ENCODE results near the gene FAM187B.

The FAM187B gene

DNA sequence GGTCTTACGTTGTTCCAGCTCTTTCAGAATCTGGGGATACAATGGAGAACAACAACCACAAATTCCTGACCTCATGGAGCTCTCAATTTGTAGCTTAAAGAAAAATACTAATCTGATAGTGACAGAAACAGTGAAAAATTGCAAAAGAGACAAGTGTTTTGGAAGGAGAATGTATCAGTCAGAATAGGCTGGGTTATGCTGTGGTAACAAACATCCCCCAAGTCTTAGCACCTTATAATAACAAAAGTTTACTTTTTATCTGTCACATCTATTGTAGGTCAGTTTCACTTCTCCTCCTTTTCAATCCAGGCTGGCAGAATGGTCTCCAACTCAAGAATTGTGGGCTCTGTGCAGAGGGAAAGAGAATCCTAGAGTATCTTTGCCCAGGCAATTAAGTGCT is 9.5 kb downstream of the FAM187B start:
- no peaks in the 10 kb centered on the region for H3K79me2 ChIP-seq (ENCODE audit: insufficient read depth, low read depth)
- peaks cover 38% of the 10 kb centered on the region for H3K4me1 ChIP-seq (ENCODE audit: low read depth, poor library complexity, severe bottlenecking)
- H3K36me3 ChIP-seq (ENCODE audit: insufficient read depth) = no peaks in the 10 kb centered on the region
- H3K4me2 ChIP-seq = no peak overlapping the region
- no peaks in the 10 kb centered on the region for H3K27me3 ChIP-seq (ENCODE audit: insufficient read depth, low read depth)
- H3K4me3 ChIP-seq (IDR thresholded peaks at IDR 0.05; ENCODE audit: insufficient read depth, low read depth, low read length) = no peak overlapping the region
- no peak overlapping the region for H2AFZ ChIP-seq (ENCODE audit: low read depth)
- TF ChIP-seq, protein P1, sequence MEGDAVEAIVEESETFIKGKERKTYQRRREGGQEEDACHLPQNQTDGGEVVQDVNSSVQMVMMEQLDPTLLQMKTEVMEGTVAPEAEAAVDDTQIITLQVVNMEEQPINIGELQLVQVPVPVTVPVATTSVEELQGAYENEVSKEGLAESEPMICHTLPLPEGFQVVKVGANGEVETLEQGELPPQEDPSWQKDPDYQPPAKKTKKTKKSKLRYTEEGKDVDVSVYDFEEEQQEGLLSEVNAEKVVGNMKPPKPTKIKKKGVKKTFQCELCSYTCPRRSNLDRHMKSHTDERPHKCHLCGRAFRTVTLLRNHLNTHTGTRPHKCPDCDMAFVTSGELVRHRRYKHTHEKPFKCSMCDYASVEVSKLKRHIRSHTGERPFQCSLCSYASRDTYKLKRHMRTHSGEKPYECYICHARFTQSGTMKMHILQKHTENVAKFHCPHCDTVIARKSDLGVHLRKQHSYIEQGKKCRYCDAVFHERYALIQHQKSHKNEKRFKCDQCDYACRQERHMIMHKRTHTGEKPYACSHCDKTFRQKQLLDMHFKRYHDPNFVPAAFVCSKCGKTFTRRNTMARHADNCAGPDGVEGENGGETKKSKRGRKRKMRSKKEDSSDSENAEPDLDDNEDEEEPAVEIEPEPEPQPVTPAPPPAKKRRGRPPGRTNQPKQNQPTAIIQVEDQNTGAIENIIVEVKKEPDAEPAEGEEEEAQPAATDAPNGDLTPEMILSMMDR (conservative IDR thresholded peaks at IDR 0.05; ENCODE audit: low read depth, low read length) = no peak
- no peak overlapping the region for H3K27ac ChIP-seq
- no peaks in the 10 kb centered on the region for H4K20me1 ChIP-seq (ENCODE audit: insufficient read depth)
- no peak overlapping the region for H3K9ac ChIP-seq

DNA sequence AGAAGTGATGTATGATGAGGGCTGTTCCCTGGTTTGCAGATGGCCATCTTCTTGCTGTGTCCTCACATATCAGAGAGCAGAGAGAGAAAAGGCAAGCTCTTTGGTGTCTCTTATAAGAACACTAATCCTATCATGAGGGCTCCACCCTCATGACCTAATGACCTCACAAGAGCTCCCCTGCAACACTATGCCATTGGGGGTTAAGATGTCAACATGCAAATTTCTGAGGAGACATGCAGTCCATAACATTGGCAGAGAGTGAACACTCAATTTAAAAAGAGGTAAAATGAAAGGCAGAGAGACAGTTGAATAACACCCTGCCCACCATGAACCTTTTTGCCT is 10.9 kb downstream of the FAM187B start:
- no peaks in the 10 kb centered on the region for H3K36me3 ChIP-seq (ENCODE audit: insufficient read depth)
- H3K79me2 ChIP-seq (ENCODE audit: insufficient read depth, low read depth) = no peaks in the 10 kb centered on the region
- H4K20me1 ChIP-seq (ENCODE audit: insufficient read depth) = no peaks in the 10 kb centered on the region
- no peak overlapping the region for H2AFZ ChIP-seq (ENCODE audit: low read depth)
- H3K9ac ChIP-seq = no peak overlapping the region
- peak overlapping the region; percentile 36; the same call in 1 of the 2 replicates for H3K4me2 ChIP-seq
- H3K27me3 ChIP-seq (ENCODE audit: insufficient read depth, low read depth) = no peaks in the 10 kb centered on the region
- no peak overlapping the region for H3K4me3 ChIP-seq (IDR thresholded peaks at IDR 0.05; ENCODE audit: insufficient read depth, low read depth, low read length)
- peaks cover 51% of the 10 kb centered on the region for H3K4me1 ChIP-seq (ENCODE audit: low read depth, poor library complexity, severe bottlenecking)
- TF ChIP-seq, protein P1 (conservative IDR thresholded peaks at IDR 0.05; ENCODE audit: low read depth, low read length) = no peak
- H3K27ac ChIP-seq = no peak overlapping the region; the same call in 1 of the 2 replicates

DNA sequence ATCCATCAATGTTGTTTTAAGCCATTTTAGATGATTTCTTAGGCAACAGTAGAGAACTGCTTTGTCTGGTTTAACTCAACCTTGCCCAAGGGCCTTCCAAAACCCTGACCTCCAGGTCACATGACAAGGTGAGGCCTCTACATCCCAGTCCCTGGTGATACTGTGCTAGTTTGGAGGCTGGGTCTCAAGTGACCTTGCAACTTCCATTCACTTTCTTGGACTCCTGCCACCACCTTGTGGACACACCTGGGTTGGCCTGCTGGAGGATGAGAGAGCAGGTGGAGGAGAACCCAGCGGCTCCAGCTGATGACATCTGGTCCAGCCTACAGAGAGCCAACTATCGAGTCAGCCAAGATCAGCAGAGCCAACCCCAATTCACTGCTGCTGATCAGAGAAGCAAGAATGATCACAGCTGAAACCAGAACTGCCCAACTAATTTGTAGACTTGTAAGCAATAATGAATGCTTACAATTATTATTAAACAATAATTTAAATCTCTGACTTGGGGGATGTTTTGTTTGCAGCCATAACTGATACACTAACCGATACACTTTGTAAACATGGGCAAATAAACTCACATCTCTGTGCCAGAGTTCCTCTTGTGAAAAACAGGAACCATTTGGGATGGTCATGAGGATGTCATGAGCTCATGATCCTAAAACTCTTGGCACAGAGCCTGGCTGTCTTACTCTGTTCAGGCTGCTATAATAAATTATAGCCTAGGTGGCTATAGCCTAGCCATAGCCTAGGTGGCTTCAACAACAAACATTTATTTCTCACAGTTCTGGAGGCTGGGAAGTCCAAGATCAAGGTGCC is 11.5 kb downstream of the FAM187B start:
- H3K79me2 ChIP-seq (ENCODE audit: insufficient read depth, low read depth) = no peaks in the 10 kb centered on the region
- no peaks in the 10 kb centered on the region for H3K36me3 ChIP-seq (ENCODE audit: insufficient read depth)
- 0 out of 2 replicates have a peak overlapping the region, but pooled peaks have one; percentile 4 for H2AFZ ChIP-seq (ENCODE audit: low read depth)
- no peaks in the 10 kb centered on the region for H4K20me1 ChIP-seq (ENCODE audit: insufficient read depth)
- H3K4me3 ChIP-seq (IDR thresholded peaks at IDR 0.05; ENCODE audit: insufficient read depth, low read depth, low read length) = no peak overlapping the region
- peaks cover 56% of the 10 kb centered on the region for H3K4me1 ChIP-seq (ENCODE audit: low read depth, poor library complexity, severe bottlenecking)
- H3K27ac ChIP-seq = peak overlapping the region; percentile 12; the same call in 1 of the 2 replicates
- H3K9ac ChIP-seq = no peak overlapping the region
- no peaks in the 10 kb centered on the region for H3K27me3 ChIP-seq (ENCODE audit: insufficient read depth, low read depth)
- H3K4me2 ChIP-seq = peak overlapping the region; percentile 36; the same call in 1 of the 2 replicates
- TF ChIP-seq, protein P1 (conservative IDR thresholded peaks at IDR 0.05; ENCODE audit: low read depth, low read length) = 0 out of 2 replicates have a peak, but pooled peaks have one; percentile 32

DNA sequence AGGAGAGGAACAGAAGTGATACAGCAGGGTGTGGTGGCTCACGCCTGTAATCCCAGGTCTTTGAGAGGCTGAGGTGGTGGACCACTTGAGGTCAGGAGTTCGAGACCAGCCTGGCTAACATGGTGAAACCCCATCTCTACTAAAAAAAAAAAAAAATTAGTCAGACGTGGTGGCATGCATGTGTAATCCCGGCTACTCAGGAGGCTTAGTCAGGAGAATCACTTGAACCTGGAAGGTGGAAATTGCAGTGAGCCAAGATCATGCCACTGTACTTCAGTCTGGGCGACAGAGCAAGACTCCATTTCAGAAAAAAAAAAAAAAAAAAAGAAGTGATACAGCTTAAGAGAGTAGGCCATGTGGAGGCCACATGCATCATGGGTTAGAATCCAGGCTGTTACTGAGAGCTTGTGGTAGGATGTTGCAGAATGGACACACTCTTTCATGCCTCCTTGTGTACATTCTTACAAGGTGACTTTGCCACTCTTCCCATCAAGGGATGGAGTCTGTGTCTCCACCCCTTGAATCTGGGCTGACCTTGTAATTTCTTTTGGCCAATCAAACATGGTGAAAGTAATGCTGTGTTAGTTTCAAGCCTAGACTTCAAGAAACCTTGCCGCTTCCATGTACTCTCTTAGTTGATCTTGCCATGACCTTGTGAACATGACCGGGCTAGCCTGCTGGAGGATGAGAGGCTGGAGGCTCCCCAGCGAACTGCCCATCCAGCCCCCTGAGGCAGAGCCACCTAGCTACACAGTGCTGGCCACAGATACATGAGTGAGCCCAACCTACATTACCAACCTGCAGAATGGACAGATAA is 12.3 kb downstream of the FAM187B start:
- H3K79me2 ChIP-seq (ENCODE audit: insufficient read depth, low read depth) = no peaks in the 10 kb centered on the region
- no peak overlapping the region for H3K9ac ChIP-seq
- H3K4me3 ChIP-seq (IDR thresholded peaks at IDR 0.05; ENCODE audit: insufficient read depth, low read depth, low read length) = no peak overlapping the region
- H3K4me1 ChIP-seq (ENCODE audit: low read depth, poor library complexity, severe bottlenecking) = peaks cover 63% of the 10 kb centered on the region
- H3K4me2 ChIP-seq = peak overlapping the region; percentile 36; the same call in 1 of the 2 replicates
- no peaks in the 10 kb centered on the region for H4K20me1 ChIP-seq (ENCODE audit: insufficient read depth)
- TF ChIP-seq, protein P1 (conservative IDR thresholded peaks at IDR 0.05; ENCODE audit: low read depth, low read length) = no peak
- no peaks in the 10 kb centered on the region for H3K36me3 ChIP-seq (ENCODE audit: insufficient read depth)
- H2AFZ ChIP-seq (ENCODE audit: low read depth) = peak overlapping the region; percentile 4; the same call in 1 of the 2 replicates
- peak overlapping the region; percentile 12; the same call in 1 of the 2 replicates for H3K27ac ChIP-seq
- H3K27me3 ChIP-seq (ENCODE audit: insufficient read depth, low read depth) = no peaks in the 10 kb centered on the region
